ENCODE measurements around the gene USP27X.

The USP27X gene

DNA sequence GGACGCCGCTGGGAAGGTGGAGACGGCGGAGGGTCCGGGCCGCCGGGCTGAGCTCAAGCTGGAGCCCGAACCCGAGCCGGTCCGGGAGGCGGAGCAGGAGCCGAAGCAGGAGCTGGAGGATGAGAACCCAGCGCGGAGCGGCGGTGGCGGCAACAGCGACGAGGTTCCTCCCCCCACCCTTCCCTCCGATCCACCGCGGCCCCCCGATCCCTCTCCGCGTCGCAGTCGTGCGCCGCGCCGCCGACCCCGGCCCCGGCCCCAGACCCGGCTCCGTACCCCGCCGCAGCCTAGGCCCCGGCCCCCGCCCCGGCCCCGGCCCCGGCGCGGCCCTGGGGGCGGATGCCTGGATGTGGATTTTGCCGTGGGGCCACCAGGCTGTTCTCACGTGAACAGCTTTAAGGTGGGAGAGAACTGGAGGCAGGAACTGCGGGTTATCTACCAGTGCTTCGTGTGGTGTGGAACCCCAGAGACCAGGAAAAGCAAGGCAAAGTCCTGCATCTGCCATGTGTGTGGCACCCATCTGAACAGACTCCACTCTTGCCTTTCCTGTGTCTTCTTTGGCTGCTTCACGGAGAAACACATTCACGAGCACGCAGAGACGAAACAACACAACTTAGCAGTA, 483 bp downstream of the USP27X start:
- no peak for DNase-seq (ENCODE audit: low read depth)
- H3K4me3 ChIP-seq (ENCODE audit: low read length) = peak overlapping the region; percentile 63
- TF ChIP-seq CTCF (conservative IDR thresholded peaks at IDR 0.05; ENCODE audit: low read length) = no peak

- DNase-seq (ENCODE audit: low read depth) = no peak
- no peak for TF ChIP-seq CTCF (conservative IDR thresholded peaks at IDR 0.05; ENCODE audit: low read length)
- H3K4me3 ChIP-seq (ENCODE audit: low read length) = no peak overlapping the region
Measured at GRCh38 chrX:49880668-49881067, 1.4 kb downstream of the USP27X start.

DNA sequence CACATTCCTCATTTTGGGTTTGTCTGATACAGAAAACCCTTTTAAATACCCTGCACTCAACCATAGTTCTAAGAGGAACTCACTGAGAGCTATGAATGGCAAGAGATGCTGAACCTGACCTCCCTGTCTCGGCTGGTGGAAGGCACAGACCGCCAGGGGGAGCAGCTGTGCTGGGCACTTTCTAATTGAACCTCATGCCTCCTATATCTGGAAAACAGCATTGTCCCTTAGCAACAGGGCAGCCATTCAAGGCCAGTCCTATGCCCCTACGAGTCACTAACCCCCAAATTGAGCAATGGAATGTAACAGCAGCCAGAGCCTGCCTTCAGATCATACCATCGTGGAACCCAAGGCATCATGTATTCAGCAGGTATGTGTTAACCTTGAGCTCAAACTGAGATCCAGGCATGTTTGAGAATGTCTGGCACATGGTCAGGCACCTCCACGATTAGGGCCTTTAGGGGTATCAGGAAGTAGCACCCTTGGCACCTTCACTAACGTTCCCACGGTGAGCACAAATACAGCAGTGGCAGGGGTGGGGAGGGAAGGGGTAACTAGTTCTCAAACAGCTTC, 5.1 kb downstream of the USP27X start:
- peak; percentile 59 for DNase-seq (ENCODE audit: low read depth)
- no peak overlapping the region for H3K4me3 ChIP-seq (ENCODE audit: low read length)
- peak; percentile 79 for TF ChIP-seq CTCF (conservative IDR thresholded peaks at IDR 0.05; ENCODE audit: low read length)

GRCh38 chrX:49892542-49892941, 13.3 kb downstream of the USP27X start:
- DNase-seq (ENCODE audit: low read depth) = no peak
- no peak for TF ChIP-seq CTCF (conservative IDR thresholded peaks at IDR 0.05; ENCODE audit: low read length)
- no peak overlapping the region for H3K4me3 ChIP-seq (ENCODE audit: low read length)

DNA sequence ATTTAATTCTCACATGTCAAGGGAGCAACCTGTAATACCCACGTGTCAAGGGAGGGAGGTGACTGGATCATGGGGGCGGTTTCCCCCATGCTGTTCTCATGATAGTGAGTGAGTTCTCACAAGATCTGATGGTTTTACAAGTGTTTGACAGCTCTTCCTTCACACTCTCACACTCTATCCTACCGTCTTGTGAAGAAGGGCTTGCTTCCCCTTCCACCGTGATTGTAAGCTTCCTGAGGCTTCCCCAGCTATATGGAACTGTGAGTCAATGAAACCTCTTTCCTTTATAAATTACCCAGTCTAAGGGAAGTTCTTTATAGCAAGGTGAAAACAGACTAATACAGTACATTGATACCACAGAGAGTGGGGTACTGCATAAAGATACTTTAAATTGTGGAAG, 17.7 kb downstream of the USP27X start:
- no peak for TF ChIP-seq CTCF (conservative IDR thresholded peaks at IDR 0.05; ENCODE audit: low read length)
- DNase-seq (ENCODE audit: low read depth) = no peak
- no peak overlapping the region for H3K4me3 ChIP-seq (ENCODE audit: low read length)

DNA sequence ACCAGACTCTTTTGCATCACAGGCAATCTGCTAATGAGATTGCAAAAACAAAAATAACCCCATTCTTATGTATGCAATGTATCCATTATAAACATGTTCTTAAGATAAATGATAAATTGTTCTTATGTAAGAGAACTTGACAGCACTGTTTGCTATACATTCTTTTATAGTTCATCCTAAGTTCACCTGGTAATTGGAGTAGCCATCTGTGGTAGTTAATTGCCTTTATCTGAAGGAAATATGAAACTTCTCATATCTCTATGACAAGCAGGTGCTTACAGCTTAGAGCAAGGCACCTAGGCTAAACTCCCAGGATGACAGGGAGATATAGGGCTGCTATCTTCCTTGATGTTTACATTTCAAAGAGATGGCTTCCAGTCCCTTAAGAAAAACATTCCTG, 21.8 kb downstream of the USP27X start:
- TF ChIP-seq CTCF (conservative IDR thresholded peaks at IDR 0.05; ENCODE audit: low read length) = no peak
- no peak for DNase-seq (ENCODE audit: low read depth)
- H3K4me3 ChIP-seq (ENCODE audit: low read length) = no peak overlapping the region

DNA sequence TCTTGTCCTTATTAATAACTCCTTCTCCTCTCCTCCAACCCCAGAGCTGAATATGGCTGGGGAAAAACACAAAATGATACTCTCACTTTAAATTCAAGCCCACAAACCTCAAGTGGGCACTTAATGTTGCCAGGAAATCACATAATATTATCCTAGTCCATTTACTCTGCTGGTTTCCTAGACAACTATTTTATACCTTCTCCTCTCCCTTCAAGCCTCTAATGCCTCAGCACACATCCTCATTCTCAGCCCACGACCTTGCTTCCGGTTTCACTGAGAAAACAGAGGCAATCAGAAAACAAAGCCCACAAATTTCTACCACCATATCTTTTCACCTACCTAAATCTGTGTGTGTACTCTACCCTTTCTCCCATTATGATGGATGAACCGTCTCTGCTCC, 31.1 kb downstream of the USP27X start:
- TF ChIP-seq CTCF (conservative IDR thresholded peaks at IDR 0.05; ENCODE audit: low read length) = no peak
- no peak for DNase-seq (ENCODE audit: low read depth)
- H3K4me3 ChIP-seq (ENCODE audit: low read length) = no peak overlapping the region

Measured in AG10803 (cell line).